Stomach smooth muscle (tissue), 2 donors: Measurements from ENCODE around the gene BBOF1.

ENCODE experiments used
- H3K27ac ChIP-seq: one replicate; pipeline ENCODE4 v1.7.0; 2013; ENCODE audit warnings: mild to moderate bottlenecking, low read length, inconsistent platforms
- H3K27me3 ChIP-seq, 2 donors: one replicate each; pipeline ENCODE4 v1.7.0; 2013; ENCODE audit warnings: low read length in 2 of 2; ENCODE audit not compliant: insufficient read depth in 2 of 2, control insufficient read depth in 1 of 2
- H3K36me3 ChIP-seq, 2 donors: one replicate each; pipeline ENCODE4 v1.7.0; 2013; ENCODE audit warnings: low read length in 2 of 2; ENCODE audit not compliant: control insufficient read depth in 2 of 2, insufficient read depth in 2 of 2
- H3K4me1 ChIP-seq: one replicate; pipeline ENCODE4 v1.7.0; 2013; ENCODE audit warnings: low read length; ENCODE audit not compliant: control insufficient read depth, insufficient read depth
- H3K4me3 ChIP-seq, 2 donors: one replicate each; pipeline ENCODE4 v1.7.0; 2013; ENCODE audit warnings: low read length in 2 of 2
- H3K9ac ChIP-seq, 2 donors: one replicate each; pipeline ENCODE4 v1.7.0; 2013; ENCODE audit warnings: low read length in 2 of 2, mild to moderate bottlenecking in 1 of 2
- H3K9me3 ChIP-seq, 2 donors: one replicate each; pipeline ENCODE4 v1.7.0; 2013; ENCODE audit warnings: low read length in 2 of 2; ENCODE audit not compliant: control insufficient read depth in 2 of 2
- donor health status: healthy.
- donor health status: Pancreatic carcinoma.

Gene BBOF1

DNA sequence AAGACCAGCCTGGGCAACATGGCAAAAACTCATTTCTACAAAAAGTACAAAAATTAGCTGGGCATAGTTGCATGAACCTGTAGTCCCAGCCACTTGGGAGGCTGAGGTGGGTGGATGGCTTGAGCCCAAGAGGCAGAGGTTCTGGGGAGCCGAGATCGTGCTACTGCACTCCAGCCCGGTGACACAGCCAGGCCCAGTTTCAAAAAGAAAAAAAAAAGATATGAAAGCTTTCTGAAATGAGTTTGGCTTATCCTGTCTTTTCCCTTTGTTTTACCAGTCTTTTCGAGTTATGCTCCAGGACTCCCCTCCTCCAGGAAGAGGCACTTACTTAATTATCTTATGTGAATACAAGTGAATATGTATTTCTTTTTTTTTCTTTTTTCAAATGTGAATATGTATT, 3.2 kb downstream of the BBOF1 start:
- Histone ChIP-seq H3K9me3 (no peaks in the 10 kb centered on the region), H3K27ac (no peak overlapping the region), H3K4me1 (peaks cover 10% of the 10 kb centered on the region), H3K36me3 (no peaks in the 10 kb centered on the region), H3K9ac (no peak overlapping the region), H3K27me3 (no peaks in the 10 kb centered on the region), H3K4me3 (no peak overlapping the region)

DNA sequence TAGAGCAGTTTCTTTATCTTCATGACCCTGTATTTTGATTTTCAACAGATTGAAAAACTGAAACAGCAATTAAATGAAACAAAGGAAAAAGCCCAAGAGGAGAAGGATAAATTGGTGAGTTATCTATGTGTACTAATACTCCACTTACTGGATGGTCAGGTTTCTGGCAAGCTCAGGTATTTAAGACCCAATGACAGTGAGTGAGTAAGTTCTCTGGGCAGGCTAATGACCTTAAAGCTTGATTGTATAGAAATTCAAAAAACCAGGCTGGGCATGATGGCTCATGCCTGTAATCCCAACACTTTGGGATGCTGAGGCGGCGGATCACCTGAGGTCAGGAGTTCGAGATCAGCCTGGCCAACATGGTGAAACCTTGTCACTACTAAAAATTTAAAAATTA, 10.0 kb downstream of the BBOF1 start:
- H3K9me3 ChIP-seq: no peaks in the 10 kb centered on the region
- H3K36me3 ChIP-seq: peaks cover 0 to 4% of the 10 kb centered on the region in 2 donors
- H3K4me3 ChIP-seq: no peak overlapping the region
- no peaks in the 10 kb centered on the region for H3K27me3 ChIP-seq
- no peak overlapping the region for H3K27ac ChIP-seq
- H3K4me1 ChIP-seq: no peaks in the 10 kb centered on the region
- no peak overlapping the region for H3K9ac ChIP-seq

DNA sequence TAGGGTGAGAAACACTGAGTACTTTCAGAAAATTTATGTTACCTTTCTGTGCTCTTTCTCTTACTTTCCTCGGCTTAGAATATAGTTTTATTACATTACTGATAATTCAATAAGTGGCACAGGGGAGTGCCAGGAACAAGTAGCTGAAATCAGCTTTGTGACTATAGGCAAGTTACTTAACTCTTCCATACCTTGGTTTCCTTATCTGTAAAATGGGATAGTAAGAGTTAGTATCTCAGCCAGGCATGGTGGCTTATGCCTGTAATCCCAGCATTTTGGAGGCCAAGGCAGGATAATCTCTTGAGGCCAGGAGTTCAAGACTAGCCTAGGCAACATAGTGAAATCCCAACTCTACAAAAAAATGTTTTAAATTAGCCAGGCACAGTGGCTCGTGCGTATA, 15.4 kb downstream of the BBOF1 start:
- H3K27me3 ChIP-seq: no peaks in the 10 kb centered on the region

DNA sequence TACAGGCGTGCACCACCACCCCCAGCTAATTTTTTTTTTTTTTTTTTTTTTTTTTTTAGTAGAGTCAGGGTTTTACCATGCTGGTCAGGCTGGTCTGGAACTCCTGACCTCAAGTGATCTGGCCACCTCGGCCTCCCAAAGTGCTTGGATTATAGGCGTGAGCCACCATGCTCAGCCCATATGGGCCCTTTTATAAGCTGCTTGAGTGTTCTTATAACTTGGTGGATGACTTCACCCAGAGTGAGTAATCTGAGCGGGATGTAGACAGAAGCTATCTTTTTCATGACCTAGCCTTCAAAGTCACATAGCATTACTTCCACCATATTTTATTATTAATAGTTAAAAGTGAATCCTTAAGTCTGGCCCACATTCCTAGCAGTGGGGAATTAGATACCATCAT, 16.4 kb downstream of the BBOF1 start:
- Histone ChIP-seq H3K9ac (no peak overlapping the region), H3K9me3 (no peaks in the 10 kb centered on the region), H3K4me1 (no peaks in the 10 kb centered on the region), H3K4me3 (no peak overlapping the region), H3K27ac (no peak overlapping the region), H3K27me3 (no peaks in the 10 kb centered on the region), H3K36me3 (peaks cover 0 to 4% of the 10 kb centered on the region in 2 donors)

More for the DNA sequence above, 15.4 kb downstream of the BBOF1 start:
- Histone ChIP-seq H3K4me3 (no peak overlapping the region), H3K36me3 (peaks cover 0 to 4% of the 10 kb centered on the region in 2 donors), H3K4me1 (no peaks in the 10 kb centered on the region), H3K9ac (no peak overlapping the region), H3K9me3 (no peaks in the 10 kb centered on the region), H3K27ac (no peak overlapping the region)

DNA sequence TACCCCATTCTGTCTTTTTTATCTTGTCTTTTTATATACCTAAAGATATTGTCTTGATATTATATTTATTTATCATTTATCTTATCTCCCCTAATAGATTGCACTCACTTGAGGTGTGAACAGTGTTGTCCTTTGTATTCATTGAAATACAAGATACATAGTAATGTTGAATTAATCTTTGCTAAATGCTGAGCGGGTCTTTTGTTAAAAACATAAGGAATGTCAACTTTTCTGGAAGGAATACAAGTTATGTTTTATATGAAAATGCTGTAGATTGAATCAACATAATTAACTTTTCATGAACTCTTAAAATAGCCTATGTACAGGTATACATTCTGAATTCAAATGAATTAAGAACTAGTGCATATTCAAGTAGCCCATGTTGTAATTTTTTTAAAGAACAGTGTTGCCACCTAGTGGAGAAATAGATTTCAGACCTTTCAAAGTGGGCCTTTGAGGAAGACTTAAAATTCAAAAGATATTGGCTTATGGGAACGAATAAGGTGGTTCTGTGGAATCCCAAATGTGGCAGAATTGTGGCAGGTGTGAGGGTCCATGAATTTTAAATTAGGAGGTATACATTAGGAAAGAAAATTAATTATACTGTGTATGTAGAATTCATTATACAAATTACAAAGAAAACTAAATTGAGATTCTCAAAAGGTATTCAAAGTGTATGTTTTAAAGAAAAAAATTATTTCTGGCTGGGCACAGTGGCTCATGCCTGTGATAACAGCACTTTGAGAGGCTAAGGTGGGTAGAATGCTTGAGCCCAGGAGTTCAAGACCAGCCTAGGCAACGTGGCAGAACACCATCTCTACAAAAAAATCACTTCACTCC, 19.1 kb downstream of the BBOF1 start:
- Histone ChIP-seq H3K4me3 (no peak overlapping the region), H3K4me1 (no peaks in the 10 kb centered on the region), H3K27ac (no peak overlapping the region), H3K36me3 (peaks cover 0 to 2% of the 10 kb centered on the region in 2 donors), H3K27me3 (no peaks in the 10 kb centered on the region), H3K9ac (no peak overlapping the region), H3K9me3 (no peaks in the 10 kb centered on the region)

DNA sequence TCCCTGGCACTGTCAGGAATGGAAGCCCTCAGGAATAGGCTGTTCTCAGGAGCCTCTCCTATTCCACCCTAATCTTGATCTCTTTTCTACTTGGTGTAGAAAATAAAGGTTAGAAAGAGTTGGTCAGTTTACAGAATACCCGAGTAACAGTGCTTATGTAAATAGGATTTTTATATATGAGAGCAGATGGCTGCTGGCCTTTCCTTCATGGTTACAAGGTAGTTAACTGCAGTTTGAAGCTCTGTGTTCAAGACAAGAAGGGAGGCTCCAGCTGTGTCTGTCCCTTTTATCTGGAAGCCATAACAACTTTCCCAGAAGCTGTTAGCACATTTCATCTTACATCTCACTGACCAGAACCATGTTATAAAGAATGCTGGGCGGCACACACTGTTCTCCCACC, 23.1 kb downstream of the BBOF1 start:
- no peaks in the 10 kb centered on the region for H3K4me1 ChIP-seq
- no peaks in the 10 kb centered on the region for H3K27me3 ChIP-seq
- H3K9me3 ChIP-seq: no peaks in the 10 kb centered on the region
- H3K36me3 ChIP-seq: peaks cover 0 to 2% of the 10 kb centered on the region in 2 donors
- H3K9ac ChIP-seq: no peak overlapping the region
- no peak overlapping the region for H3K27ac ChIP-seq
- H3K4me3 ChIP-seq: no peak overlapping the region

DNA sequence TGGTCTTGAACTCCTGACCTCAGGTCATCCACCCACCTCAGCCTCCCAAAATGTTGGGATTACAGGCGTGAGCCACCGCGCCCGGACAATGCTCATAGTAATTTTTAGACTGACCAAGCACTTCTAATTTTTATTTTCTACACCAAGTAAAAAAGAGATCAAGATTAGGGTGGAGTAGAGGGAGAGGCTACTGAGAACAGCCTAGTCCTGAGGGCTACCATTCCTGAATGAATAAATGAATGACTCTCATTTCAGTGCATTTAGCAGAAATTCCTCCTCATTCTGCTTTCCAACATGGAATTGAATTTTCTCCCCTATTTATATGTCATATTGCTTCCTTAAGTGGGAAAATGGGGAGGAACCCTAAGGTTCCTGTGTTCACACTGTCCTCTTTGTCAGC, 26.4 kb downstream of the BBOF1 start:
- Histone ChIP-seq H3K9ac (no peak overlapping the region), H3K4me1 (no peaks in the 10 kb centered on the region), H3K4me3 (no peak overlapping the region), H3K36me3 (peaks cover 0 to 7% of the 10 kb centered on the region in 2 donors), H3K27me3 (no peaks in the 10 kb centered on the region), H3K9me3 (no peaks in the 10 kb centered on the region), H3K27ac (no peak overlapping the region)

DNA sequence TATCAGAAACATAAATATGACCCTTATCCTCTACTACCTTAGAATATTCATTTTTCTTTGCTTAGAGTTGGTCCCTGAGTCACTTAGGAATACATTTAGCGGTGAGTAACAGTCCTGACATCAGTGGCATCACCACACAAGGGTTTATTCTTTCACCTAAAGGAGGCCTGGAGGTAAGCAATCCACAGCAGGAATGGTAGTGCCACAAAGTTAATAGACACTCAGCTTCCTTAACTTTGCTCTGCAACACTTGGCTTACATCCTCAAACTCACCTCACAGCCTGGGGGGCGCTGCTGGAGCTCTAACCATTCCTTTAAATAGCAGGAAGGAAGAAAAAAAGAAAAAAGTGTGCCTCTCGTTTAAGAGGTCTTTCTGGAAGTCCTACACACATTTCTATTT, 29.1 kb downstream of the BBOF1 start:
- H3K4me3 ChIP-seq: no peak overlapping the region
- peaks cover 0 to 5% of the 10 kb centered on the region in 2 donors for H3K36me3 ChIP-seq
- no peaks in the 10 kb centered on the region for H3K9me3 ChIP-seq
- no peak overlapping the region for H3K27ac ChIP-seq
- H3K4me1 ChIP-seq: no peaks in the 10 kb centered on the region
- H3K9ac ChIP-seq: no peak overlapping the region
- H3K27me3 ChIP-seq: no peaks in the 10 kb centered on the region

DNA sequence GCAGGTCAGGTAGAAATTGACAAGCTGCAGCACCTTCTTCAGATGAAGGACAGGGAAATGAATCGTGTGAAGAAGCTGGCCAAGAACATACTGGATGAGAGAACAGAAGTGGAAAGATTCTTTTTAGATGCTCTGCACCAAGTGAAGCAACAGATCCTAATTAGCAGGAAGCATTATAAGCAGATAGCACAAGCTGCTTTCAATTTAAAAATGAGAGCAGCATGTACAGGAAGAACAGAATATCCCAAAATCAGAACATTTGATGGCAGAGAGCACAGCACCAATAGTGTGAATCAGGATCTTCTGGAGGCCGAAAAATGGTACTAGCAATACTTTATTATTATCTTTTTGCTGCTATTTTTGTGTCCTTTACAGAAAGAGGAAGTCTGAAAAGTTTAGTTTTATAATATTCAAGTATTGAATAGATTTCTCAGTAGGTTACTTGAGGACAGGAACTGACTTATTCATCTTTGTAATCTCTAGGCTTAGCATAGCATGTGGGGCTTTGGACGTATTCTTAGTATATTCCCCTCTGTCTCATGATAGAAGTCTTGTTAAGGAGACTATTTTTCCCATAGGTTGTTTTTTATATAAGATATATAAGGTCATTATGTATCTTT, 30.8 kb downstream of the BBOF1 start:
- Histone ChIP-seq H3K27me3 (no peaks in the 10 kb centered on the region), H3K9ac (no peak overlapping the region), H3K9me3 (no peaks in the 10 kb centered on the region), H3K4me3 (no peak overlapping the region), H3K27ac (no peak overlapping the region), H3K36me3 (peaks cover 0 to 5% of the 10 kb centered on the region in 2 donors), H3K4me1 (no peaks in the 10 kb centered on the region)

DNA sequence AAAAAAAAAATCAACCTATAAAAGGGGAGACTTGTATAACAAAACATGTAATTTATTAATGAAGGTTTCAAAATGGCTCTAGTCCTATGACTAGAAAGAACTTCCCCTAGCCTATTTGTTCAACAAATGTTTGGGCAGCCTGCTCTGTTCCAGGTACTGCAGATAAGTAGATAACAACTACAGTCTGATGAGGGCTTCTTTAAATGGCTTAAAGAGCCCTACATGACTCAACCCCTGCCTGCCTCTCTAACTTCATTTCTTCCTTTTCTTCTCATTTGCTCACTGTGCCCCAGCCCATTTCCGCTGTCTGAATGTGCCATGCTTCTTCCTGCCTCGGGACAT, 43.6 kb downstream of the BBOF1 start:
- Histone ChIP-seq H3K9me3 (no peaks in the 10 kb centered on the region), H3K4me3 (no peak overlapping the region), H3K27me3 (no peaks in the 10 kb centered on the region), H3K9ac (no peak overlapping the region), H3K27ac (no peak overlapping the region), H3K4me1 (no peaks in the 10 kb centered on the region), H3K36me3 (peaks cover 21 to 41% of the 10 kb centered on the region in 2 donors)

DNA sequence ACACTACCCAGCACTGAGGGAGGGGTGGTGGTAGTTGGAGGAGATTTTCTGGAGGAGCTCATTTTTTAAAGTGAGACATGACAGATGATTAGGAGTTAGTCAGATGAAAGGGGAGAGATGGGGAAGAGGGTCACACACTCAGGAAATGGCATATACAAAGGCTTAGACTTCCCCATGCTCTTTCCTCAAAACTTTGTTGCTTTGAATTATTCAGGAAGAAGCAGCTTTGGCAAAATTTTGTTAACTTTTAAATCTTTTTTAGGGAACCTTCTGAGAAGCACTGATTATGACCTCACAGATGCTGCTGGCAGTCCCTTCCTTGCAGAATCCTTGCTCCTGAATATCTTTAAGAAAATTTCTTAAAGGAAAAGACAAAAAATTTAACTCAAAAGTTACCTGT, 45.3 kb downstream of the BBOF1 start:
- no peak overlapping the region for H3K27ac ChIP-seq
- H3K4me1 ChIP-seq: no peaks in the 10 kb centered on the region
- no peak overlapping the region for H3K4me3 ChIP-seq
- peaks cover 26 to 45% of the 10 kb centered on the region in 2 donors for H3K36me3 ChIP-seq
- no peak overlapping the region for H3K9ac ChIP-seq
- H3K27me3 ChIP-seq: no peaks in the 10 kb centered on the region
- H3K9me3 ChIP-seq: no peaks in the 10 kb centered on the region
